Measurements from ENCODE around the gene MTF2.

MTF2 gene

DNA sequence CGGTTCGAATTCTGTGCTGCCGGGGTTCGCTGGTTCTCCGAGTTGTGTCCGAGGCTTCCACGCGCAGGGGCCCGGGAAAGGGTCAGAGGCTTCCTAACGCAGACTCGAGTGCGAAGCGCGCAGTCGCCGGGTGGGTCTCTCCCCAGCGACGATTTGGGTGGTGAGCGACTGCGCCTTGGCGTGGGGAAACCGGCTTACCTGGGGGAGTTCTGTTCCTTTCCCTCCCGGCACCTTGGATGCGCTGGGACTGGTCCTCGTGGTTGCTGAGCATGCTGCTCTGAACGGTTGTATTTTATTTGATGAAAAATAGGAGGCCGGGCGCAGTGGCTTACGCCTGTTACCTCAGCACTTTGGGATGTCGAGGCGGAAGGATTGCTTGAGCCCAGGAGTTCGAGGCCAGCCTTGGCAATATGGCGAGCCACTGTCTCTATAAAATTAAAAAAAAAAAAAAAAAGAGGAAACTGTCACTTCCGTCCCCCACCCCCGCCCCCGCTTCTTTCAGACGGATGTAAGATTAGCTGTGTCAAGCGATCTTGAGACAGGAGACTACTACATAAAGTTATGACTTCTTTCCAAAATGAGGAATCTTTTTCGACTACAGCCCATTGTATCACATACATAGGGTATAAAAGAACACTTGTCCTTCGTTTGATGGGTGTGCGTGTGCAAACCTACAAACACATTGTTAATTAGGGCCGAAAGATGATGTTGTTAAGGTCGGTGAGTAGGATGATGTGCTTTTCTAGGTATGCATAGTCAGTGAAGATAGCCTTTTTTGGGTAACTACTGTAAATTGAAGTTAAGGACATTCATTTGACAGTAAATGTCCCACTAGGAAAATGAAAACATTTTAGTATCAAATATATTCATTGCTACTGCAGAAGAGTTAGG lies 101.9 kb downstream of the MTF2 start, which contains the start of gene CCDC18:
CCDC18 (plus strand) TSS at position 2 of the 891 bp plus-strand sequence. CDS start 2,638 bp downstream, outside the sequence.
- TF ChIP-seq, protein P1, sequence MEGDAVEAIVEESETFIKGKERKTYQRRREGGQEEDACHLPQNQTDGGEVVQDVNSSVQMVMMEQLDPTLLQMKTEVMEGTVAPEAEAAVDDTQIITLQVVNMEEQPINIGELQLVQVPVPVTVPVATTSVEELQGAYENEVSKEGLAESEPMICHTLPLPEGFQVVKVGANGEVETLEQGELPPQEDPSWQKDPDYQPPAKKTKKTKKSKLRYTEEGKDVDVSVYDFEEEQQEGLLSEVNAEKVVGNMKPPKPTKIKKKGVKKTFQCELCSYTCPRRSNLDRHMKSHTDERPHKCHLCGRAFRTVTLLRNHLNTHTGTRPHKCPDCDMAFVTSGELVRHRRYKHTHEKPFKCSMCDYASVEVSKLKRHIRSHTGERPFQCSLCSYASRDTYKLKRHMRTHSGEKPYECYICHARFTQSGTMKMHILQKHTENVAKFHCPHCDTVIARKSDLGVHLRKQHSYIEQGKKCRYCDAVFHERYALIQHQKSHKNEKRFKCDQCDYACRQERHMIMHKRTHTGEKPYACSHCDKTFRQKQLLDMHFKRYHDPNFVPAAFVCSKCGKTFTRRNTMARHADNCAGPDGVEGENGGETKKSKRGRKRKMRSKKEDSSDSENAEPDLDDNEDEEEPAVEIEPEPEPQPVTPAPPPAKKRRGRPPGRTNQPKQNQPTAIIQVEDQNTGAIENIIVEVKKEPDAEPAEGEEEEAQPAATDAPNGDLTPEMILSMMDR (IDR thresholded peaks at IDR 0.05; ENCODE audit: borderline replicate concordance, control extremely low read depth, extremely low read depth, insufficient read depth, missing control alignments) = no peak
- in situ Hi-C loops (cut with MboI; ENCODE audit: low sequenced_read_pairs, unreplicated experiment) = no loop called here
- peak; percentile 62 for DNase-seq (ENCODE audit: low spot score)

DNA sequence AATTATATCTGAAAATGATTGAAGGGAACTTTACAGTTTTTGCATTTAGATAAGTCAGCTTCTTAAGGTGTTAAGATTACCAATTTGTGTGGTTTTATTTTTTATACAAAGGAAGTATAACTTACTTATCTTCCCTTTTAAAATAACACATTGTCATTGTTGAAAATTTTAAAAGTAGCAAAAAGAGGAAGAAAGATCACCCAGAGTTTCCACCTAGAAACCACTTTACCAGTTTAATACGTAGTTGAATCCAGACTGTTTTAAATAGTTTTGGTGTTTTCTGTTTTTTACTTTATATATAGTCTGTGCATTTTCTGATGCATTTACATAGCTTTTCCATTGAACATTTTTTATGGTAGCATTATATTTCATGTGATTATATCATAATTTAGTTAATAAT lies 107.6 kb downstream of the MTF2 start:
- no peak for DNase-seq (ENCODE audit: low spot score)
- TF ChIP-seq, protein P1 (IDR thresholded peaks at IDR 0.05; ENCODE audit: borderline replicate concordance, control extremely low read depth, extremely low read depth, insufficient read depth, missing control alignments) = no peak
- in situ Hi-C loops (cut with MboI; ENCODE audit: low sequenced_read_pairs, unreplicated experiment) = no loop called here

Measured in GM13976 (cell line).